Measurements from ENCODE around the gene CRIM1.

Gene CRIM1

GRCh38 chr2:36486521-36487044, 131.0 kb downstream of the CRIM1 start:
- no peak for DNase-seq

- DNase-seq, result no peak
These were observed 132.4 kb downstream of the CRIM1 start for GRCh38 chr2:36487947-36488346.

GRCh38 chr2:36489281-36489680, 133.7 kb downstream of the CRIM1 start:
- no peak for DNase-seq

- no peak for DNase-seq
These were observed 135.2 kb downstream of the CRIM1 start for GRCh38 chr2:36490749-36491148.

GRCh38 chr2:36492216-36492945, 136.8 kb downstream of the CRIM1 start:
- no peak for DNase-seq

GRCh38 chr2:36493306-36493705, 137.7 kb downstream of the CRIM1 start:
- DNase-seq, result no peak

- DNase-seq, result no peak
These were observed 142.1 kb downstream of the CRIM1 start for GRCh38 chr2:36497570-36498163.

- DNase-seq, result no peak
These were observed 143.7 kb downstream of the CRIM1 start for GRCh38 chr2:36499128-36499820.

- DNase-seq, result no peak
These were observed 144.5 kb downstream of the CRIM1 start for GRCh38 chr2:36500072-36500471.

- no peak for DNase-seq
These were observed 146.5 kb downstream of the CRIM1 start for GRCh38 chr2:36502081-36502480.

GRCh38 chr2:36507408-36507812, 151.8 kb downstream of the CRIM1 start:
- DNase-seq, result peak in 1 of 2 experiments; percentile 20

- no peak for DNase-seq
These were observed 153.5 kb downstream of the CRIM1 start for GRCh38 chr2:36509075-36509474.

- no peak for DNase-seq
These were observed 156.5 kb downstream of the CRIM1 start for GRCh38 chr2:36511858-36512603.

GRCh38 chr2:36512705-36513104, 157.1 kb downstream of the CRIM1 start:
- no peak for DNase-seq

GRCh38 chr2:36513661-36514060, 158.1 kb downstream of the CRIM1 start:
- DNase-seq, result no peak

- DNase-seq, result no peak
These were observed 160.0 kb downstream of the CRIM1 start for GRCh38 chr2:36515538-36515937.

- DNase-seq, result no peak
These were observed 160.7 kb downstream of the CRIM1 start for GRCh38 chr2:36516136-36516870.

GRCh38 chr2:36520431-36520830, 164.9 kb downstream of the CRIM1 start:
- no peak for DNase-seq

GRCh38 chr2:36523153-36523552, 167.6 kb downstream of the CRIM1 start:
- no peak for DNase-seq

GRCh38 chr2:36525245-36525644, 169.7 kb downstream of the CRIM1 start:
- no peak for DNase-seq

GRCh38 chr2:36526226-36526625, 170.6 kb downstream of the CRIM1 start:
- DNase-seq, result no peak

- DNase-seq, result no peak
These were observed 172.7 kb downstream of the CRIM1 start for GRCh38 chr2:36528274-36528673.
